ENCODE results near the gene TIMP1.

TIMP1 gene

GRCh38 chrX:47581731-47582647 is at the start of gene TIMP1:
Gene TIMP1, plus strand, starts transcription at chrX:47582436. Its CDS starts 980 bp downstream, at chrX:47583416.
- DNase-seq: peak; percentile 75

GRCh38 chrX:47539860-47540259 is 42.4 kb upstream of the TIMP1 start:
- DNase-seq: no peak

- DNase-seq: no peak
Measured at GRCh38 chrX:47540754-47541538, 41.3 kb upstream of the TIMP1 start.

GRCh38 chrX:47543496-47543895 is 38.7 kb upstream of the TIMP1 start:
- DNase-seq: no peak

GRCh38 chrX:47556045-47556623 is 26.1 kb upstream of the TIMP1 start:
- peak; percentile 76 for DNase-seq

- DNase-seq: no peak
Measured at GRCh38 chrX:47558436-47558835, 23.8 kb upstream of the TIMP1 start.

- no peak for DNase-seq
Measured at GRCh38 chrX:47560179-47560933, 21.9 kb upstream of the TIMP1 start.

- peak; percentile 89 for DNase-seq
Measured at GRCh38 chrX:47560934-47561658, 21.1 kb upstream of the TIMP1 start, which contains the start of gene ARAF. Gene ARAF, plus strand, starts transcription at chrX:47561205. Its CDS starts 1,763 bp downstream, at chrX:47562968.

- DNase-seq: no peak
Measured at GRCh38 chrX:47561659-47562151, 20.5 kb upstream of the TIMP1 start.

GRCh38 chrX:47562615-47563243 is 19.5 kb upstream of the TIMP1 start:
- DNase-seq: no peak

- DNase-seq: no peak
Measured at GRCh38 chrX:47563801-47564315, 18.4 kb upstream of the TIMP1 start.

- DNase-seq: no peak
Measured at GRCh38 chrX:47564438-47565085, 17.7 kb upstream of the TIMP1 start.

GRCh38 chrX:47566841-47567240 is 15.4 kb upstream of the TIMP1 start:
- no peak for DNase-seq

- DNase-seq: peak; percentile 38
Measured at GRCh38 chrX:47568656-47569295, 13.5 kb upstream of the TIMP1 start.

- no peak for DNase-seq
Measured at GRCh38 chrX:47570794-47571193, 11.4 kb upstream of the TIMP1 start.

GRCh38 chrX:47571215-47571614 is 11.0 kb upstream of the TIMP1 start:
- no peak for DNase-seq

GRCh38 chrX:47571896-47572295 is 10.3 kb upstream of the TIMP1 start:
- no peak for DNase-seq

GRCh38 chrX:47572773-47573340 is 9.4 kb upstream of the TIMP1 start:
- DNase-seq: no peak

- DNase-seq: no peak
Measured at GRCh38 chrX:47573341-47574075, 8.7 kb upstream of the TIMP1 start.
